NCI-H1105 (cell line): ENCODE data around the gene GRK7.

Source experiments
- DNase-seq: peaks from one replicate; lab custom pipeline; 2025; lab: John Stamatoyannopoulos, UW

Gene GRK7

GRCh38 chr3:141763088-141763750 lies at the start of gene GRK7:
GRK7 (plus strand) TSS chr3:141763408; CDS start chr3:141778285, 14,877 bp downstream.
- no peak for DNase-seq

GRCh38 chr3:141714671-141715070 lies 48.5 kb upstream of the GRK7 start:
- DNase-seq: no peak

DNA sequence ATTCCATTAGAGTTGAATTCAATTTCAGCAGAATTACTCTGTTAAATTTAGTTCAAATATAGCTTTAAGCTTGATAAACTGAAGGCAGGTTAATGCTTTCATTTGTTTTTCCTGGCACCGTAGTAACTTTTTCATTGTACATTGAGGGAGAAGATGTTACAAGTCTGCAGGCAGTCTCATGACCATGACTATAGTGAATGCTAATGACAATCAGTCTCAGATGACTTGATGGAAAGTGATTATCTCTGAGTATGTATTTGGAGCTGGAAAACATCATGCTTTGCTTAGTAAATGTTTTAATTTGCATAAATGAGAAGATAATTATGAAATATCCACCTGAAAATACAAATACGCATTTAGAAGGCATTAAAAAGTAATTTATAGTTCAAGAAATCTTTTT lies 41.1 kb upstream of the GRK7 start:
- no peak for DNase-seq

DNA sequence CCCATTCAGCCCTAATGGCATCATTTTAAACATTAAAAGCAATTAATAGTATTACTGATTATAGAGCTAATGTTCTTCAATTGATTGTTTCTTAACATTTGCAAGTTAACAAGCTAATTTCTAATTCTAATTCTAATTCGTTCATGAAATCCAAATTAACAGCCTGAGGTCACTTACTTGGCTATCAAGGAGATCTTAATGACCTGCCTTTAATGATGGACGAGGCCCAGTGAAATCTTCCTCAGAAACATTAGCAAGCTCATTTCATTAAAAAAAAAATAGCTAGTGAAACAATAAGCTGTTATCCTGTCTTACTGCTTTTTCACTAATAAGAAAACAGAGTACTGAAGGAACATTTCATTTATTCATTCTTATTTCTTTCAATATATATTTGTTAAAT lies 40.6 kb upstream of the GRK7 start:
- no peak for DNase-seq

- DNase-seq: no peak
Measured at GRCh38 chr3:141723255-141723654, 40.0 kb upstream of the GRK7 start.

- DNase-seq: no peak
Measured at GRCh38 chr3:141724186-141724585, 39.0 kb upstream of the GRK7 start.

- no peak for DNase-seq
Measured at GRCh38 chr3:141725036-141725435, 38.2 kb upstream of the GRK7 start.

DNA sequence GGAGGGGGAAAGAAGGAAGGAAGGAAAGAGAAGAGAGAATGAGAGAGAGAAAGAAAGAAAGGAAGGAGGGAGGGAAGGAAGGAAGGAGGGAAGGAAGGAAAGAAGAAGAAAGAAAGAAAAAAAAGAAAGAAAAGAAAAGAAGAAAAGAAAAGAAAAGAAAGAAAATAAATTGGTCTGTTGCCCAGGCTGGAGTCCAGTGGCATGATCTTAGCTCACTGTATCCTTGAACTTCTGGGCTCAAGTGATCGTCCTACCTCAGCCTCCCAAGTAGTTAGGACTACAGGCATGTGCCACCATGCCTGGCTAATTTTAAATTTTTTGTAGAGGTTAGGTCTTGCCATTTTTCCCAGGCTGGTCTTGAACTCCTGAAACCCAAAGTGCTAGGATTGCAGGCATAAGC lies 36.7 kb upstream of the GRK7 start:
- no peak for DNase-seq

DNA sequence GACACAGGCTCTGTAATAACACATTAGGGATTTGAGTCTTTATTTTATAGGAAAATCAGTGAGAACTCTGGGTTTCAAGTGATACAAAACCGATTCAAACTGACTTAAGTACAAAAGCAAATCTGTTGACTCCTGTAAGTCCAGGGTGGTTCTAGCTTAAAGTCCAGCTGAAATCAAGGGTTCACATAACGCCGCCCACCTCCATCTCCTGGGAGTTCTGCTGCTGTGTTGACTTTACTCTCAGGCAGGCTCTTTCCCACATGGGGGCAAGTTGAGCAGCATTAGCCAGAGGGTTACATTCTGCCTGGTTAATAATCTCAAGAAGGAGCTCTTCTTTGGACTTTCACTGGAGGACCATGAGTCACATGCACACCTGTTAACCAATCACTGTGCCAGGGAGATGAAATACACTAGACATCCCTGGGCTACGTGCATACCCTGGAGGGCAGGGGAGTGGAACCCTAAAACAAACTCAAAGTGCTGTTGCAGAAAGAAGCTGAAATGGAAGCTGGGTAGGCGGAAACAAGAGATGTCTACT lies 34.8 kb upstream of the GRK7 start:
- no peak for DNase-seq

GRCh38 chr3:141729240-141729639 lies 34.0 kb upstream of the GRK7 start:
- no peak for DNase-seq

GRCh38 chr3:141735176-141735575 lies 28.0 kb upstream of the GRK7 start:
- DNase-seq: no peak

DNA sequence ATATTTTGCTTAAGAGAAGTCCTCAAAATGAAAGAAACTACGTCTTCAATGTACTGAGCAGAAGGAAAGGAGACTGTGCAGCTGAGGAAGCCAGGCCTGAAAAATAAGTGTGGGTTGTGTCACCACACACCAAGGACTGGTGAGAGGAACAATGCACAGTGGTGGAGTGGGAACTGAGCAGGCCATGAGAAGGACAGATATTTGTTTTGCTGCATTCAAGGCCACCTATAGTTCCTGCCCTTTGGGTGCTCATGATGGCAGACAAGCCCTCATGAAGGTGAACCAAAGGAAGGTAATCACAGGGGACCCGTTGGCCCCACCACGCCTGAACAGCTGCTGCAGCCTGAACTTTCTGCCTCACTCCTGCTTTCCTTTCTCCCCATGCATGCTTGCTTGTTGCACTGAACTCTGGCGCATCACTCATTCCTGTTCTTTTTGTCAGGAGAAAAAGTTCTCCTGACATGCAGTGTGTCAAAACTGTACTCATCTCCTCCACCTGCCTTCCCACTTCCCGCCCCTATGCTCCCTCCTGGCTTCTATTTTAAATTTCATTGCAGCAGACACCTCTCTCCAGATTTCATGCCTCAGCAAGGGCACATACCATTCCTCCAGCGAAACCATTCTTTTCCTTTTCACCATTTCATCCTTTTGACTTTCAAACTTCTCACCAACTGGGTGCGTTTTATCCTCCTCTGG lies 27.3 kb upstream of the GRK7 start:
- no peak for DNase-seq

GRCh38 chr3:141737093-141737492 lies 26.1 kb upstream of the GRK7 start:
- DNase-seq: no peak

GRCh38 chr3:141737678-141738021 lies 25.6 kb upstream of the GRK7 start:
- DNase-seq: no peak

DNA sequence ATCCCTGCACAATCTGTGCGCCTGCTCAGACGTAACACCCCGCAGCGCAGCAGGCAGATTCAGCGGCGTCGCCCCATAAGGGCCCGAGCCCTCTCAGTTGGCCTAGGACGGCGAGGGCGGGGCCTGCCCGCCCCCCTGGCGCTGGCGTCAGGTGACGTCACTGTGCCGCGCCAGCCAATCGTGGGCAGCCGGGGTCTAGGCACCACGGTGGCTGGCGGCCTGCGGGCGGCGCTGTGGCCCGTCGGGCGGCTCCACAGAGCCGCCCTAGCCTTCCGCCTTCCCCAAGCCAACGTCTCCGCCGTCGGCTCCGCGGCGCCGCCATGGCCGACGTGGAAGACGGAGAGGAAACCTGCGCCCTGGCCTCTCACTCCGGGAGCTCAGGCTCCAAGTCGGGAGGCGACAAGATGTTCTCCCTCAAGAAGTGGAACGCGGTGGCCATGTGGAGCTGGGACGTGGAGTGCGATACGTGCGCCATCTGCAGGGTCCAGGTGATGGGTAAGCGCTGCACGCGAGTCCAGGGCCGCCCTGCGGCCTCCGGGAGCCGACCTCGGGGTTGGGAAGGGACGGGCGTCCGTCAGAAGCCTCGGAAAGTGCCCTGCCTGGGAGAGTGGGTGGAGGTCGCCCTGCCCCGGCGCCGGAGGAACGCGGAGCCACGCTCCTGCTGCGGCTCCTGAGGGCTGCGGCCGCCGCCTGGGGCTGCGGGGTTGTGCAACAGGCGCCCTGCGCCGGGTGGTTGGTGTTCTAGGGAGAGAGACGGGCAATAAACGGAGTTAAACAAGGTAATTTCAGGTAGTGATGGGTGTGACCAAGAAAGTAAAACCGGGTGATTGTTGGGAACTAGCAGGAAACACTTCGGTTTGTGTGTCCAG lies 25.0 kb upstream of the GRK7 start, which contains the start of gene RNF7:
TSS of gene RNF7 (plus strand) at position 277 of the 869 bp plus-strand sequence. CDS start at position 321, 44 bp downstream.
- peak; percentile 98 for DNase-seq

GRCh38 chr3:141738891-141739363 lies 24.3 kb upstream of the GRK7 start:
- peak; percentile 28 for DNase-seq

DNA sequence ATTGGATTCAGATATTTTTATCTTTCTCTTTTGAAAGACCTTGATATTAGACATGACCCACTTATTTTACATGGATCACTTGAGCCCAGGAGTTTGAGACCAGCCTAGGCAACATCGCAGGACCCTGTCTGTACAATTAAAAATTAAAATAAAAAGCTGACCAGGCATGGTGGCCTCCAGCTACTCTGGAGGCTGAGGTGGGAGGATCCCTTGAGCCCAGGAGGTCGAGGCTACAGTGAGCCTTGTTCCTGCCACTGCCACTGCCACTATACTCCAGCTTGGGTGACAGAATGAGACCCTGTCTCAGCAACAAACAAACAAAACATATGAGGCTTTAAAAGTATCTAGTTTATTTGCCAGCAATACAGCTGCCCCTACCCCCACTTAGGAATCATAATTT lies 23.5 kb upstream of the GRK7 start:
- no peak for DNase-seq

GRCh38 chr3:141740349-141740748 lies 22.9 kb upstream of the GRK7 start:
- DNase-seq: no peak

- DNase-seq: no peak
Measured at GRCh38 chr3:141743305-141743704, 19.9 kb upstream of the GRK7 start.

DNA sequence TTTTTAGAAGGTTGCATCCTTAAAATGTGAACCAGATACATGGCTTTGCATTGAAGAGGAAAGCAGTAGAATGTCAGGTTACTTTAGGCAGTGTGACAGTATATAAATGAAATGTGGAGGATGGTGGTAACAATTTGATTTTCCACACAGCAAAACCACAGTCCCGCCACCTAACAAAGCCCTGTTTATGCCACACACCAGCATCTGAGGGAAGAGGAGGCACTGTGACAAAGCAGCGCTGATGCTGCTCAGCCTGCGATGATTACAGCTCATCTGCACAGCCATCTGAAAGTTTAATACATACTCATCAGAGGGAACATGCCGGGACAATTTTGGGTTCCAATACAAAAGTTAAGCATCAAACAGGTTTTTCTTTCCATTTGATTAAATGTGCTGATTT lies 16.2 kb upstream of the GRK7 start:
- no peak for DNase-seq

GRCh38 chr3:141753399-141753798 lies 9.8 kb upstream of the GRK7 start:
- DNase-seq: no peak

DNA sequence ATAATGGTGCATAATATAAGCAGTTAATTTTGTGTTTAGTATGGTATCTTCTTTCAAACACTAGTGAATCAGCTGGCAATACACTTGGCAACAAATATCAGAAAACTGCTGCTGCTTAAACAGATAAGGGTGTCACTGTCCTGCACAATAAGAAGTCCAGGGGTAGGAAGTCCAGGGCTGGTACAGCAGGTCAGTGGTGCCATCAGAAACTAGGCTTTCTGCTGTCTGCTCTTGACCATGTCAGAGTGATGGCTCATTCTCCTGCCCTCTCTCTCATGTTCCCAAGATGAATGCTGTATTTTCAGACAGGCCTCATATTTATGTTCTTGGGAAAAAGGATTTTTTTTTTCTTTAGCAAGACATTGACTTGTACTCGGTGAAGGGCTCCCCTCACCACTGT lies 9.2 kb upstream of the GRK7 start:
- no peak for DNase-seq
